ENCODE results near the gene RBFOX2.

- no peak for TF ChIP-seq CTCF (IDR thresholded peaks at IDR 0.05; ENCODE audit: low read depth, low read length)
- TF ChIP-seq POLR2A (IDR thresholded peaks at IDR 0.05; ENCODE audit: extremely low read depth, insufficient read length): no peak
- TF ChIP-seq MAX (IDR thresholded peaks at IDR 0.05; ENCODE audit: low read depth, low read length): no peak
Observed at GRCh38 chr22:35966314-35967045, 62.1 kb downstream of the RBFOX2 start.
